HEK293 (cell line): ENCODE data around the gene CDH23.

Experiments
- REPIN1 ChIP-seq: fragments of 450-650 bp; formaldehyde crosslinking; IDR thresholded peaks from 2 replicates; pipeline ENCODE4 v1.5.1; 2017; ENCODE audit warnings: missing biosample characterization, missing genetic modification characterization, low read depth
- ZNF138 ChIP-seq: fragments of 450-650 bp; formaldehyde crosslinking; IDR thresholded peaks from 2 replicates; pipeline ENCODE4 v1.5.1; 2016; ENCODE audit warnings: missing biosample characterization, missing genetic modification characterization, borderline replicate concordance
- ZNF24 ChIP-seq: fragments of 450-650 bp; formaldehyde crosslinking; IDR thresholded peaks from 2 replicates; pipeline ENCODE4 v1.5.1; 2016; ENCODE audit warnings: missing biosample characterization, missing genetic modification characterization
- ZNF324 ChIP-seq: fragments of 450-650 bp; formaldehyde crosslinking; IDR thresholded peaks from 2 replicates; pipeline ENCODE4 v1.5.1; 2016; ENCODE audit warnings: missing biosample characterization, missing genetic modification characterization
- ZNF335 ChIP-seq: fragments of 450-650 bp; formaldehyde crosslinking; conservative IDR thresholded peaks from 2 replicates; pipeline ENCODE4 v1.5.1; 2016; ENCODE audit warnings: missing biosample characterization, missing genetic modification characterization
- TF ChIP-seq, protein P1 (sequence below): fragments of 450-650 bp; IDR thresholded peaks from 2 replicates; pipeline ENCODE4 v1.5.1; 2018; ENCODE audit warnings: missing biosample characterization, missing genetic modification characterization
- TF ChIP-seq, protein P2 (sequence below): fragments of 450-650 bp; formaldehyde crosslinking; IDR thresholded peaks from 2 replicates; pipeline ENCODE4 v1.5.1; 2016; ENCODE audit warnings: missing biosample characterization, missing genetic modification characterization

GRCh38 chr10:71834343-71834674 is 437.6 kb downstream of the CDH23 start:
- TF ChIP-seq ZNF138 (tag by site-specific recombination) (no peak), ZNF324 (tag by site-specific recombination) (no peak), ZNF24 (no peak), ZNF335 (no peak), REPIN1 (tag by site-specific recombination) (no peak)
- TF ChIP-seq, protein P1, sequence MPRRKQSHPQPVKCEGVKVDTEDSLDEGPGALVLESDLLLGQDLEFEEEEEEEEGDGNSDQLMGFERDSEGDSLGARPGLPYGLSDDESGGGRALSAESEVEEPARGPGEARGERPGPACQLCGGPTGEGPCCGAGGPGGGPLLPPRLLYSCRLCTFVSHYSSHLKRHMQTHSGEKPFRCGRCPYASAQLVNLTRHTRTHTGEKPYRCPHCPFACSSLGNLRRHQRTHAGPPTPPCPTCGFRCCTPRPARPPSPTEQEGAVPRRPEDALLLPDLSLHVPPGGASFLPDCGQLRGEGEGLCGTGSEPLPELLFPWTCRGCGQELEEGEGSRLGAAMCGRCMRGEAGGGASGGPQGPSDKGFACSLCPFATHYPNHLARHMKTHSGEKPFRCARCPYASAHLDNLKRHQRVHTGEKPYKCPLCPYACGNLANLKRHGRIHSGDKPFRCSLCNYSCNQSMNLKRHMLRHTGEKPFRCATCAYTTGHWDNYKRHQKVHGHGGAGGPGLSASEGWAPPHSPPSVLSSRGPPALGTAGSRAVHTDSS (tag by site-specific recombination): no peak
- TF ChIP-seq, protein P2, sequence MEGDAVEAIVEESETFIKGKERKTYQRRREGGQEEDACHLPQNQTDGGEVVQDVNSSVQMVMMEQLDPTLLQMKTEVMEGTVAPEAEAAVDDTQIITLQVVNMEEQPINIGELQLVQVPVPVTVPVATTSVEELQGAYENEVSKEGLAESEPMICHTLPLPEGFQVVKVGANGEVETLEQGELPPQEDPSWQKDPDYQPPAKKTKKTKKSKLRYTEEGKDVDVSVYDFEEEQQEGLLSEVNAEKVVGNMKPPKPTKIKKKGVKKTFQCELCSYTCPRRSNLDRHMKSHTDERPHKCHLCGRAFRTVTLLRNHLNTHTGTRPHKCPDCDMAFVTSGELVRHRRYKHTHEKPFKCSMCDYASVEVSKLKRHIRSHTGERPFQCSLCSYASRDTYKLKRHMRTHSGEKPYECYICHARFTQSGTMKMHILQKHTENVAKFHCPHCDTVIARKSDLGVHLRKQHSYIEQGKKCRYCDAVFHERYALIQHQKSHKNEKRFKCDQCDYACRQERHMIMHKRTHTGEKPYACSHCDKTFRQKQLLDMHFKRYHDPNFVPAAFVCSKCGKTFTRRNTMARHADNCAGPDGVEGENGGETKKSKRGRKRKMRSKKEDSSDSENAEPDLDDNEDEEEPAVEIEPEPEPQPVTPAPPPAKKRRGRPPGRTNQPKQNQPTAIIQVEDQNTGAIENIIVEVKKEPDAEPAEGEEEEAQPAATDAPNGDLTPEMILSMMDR (tag by site-specific recombination): no peak
